Sigmoid colon (tissue), 7 donors: ENCODE measurements around the gene CCT4. TPM values are rescaled to one million over a fixed set of nuclear protein-coding genes. Genes with fewer than 3 reads are reported as not detected.

ENCODE experiments used
- DNase-seq: peaks from one replicate; pipeline ENCODE4 v3.0.0-alpha.2; 2019
- H3K27ac ChIP-seq, 4 donors: fragments of 200-600 bp; sonication (generic); one replicate each; pipeline ENCODE4 v1.5.1; 2016 to 2019; ENCODE audit warnings: mild to moderate bottlenecking in 1 of 4
- H3K27me3 ChIP-seq, 3 donors: fragments of 200-600 bp; sonication (generic); one replicate each; pipeline ENCODE4 v1.5.1; 2019; ENCODE audit warnings: mild to moderate bottlenecking in 1 of 3
- H3K36me3 ChIP-seq, 4 donors: fragments of 200-600 bp; sonication (generic); one replicate each; pipeline ENCODE4 v1.5.1; 2016 to 2019
- H3K4me1 ChIP-seq, 4 donors: fragments of 200-600 bp; sonication (generic); one replicate each; pipeline ENCODE4 v1.5.1; 2017 to 2019
- H3K4me3 ChIP-seq, 4 donors: fragments of 200-600 bp; sonication (generic); one replicate each; pipeline ENCODE4 v1.5.1; 2017 to 2019; ENCODE audit warnings: mild to moderate bottlenecking in 2 of 4, moderate library complexity in 1 of 4
- H3K9me3 ChIP-seq, 4 donors: fragments of 200-600 bp in 3 of 4; sonication (generic) in 3 of 4; one replicate each; pipeline versions ENCODE4 v1.5.1 to v1.6.1; 2013 to 2019
- EP300 ChIP-seq, 4 donors: sonication (generic); formaldehyde crosslinking; IDR thresholded peaks; one replicate each; pipeline ENCODE4 v1.6.1; 2017; ENCODE audit warnings: antibody characterized with exemption in 4 of 4
- POLR2A ChIP-seq, 2 donors: fragments of 450-650 bp; IDR thresholded peaks; one replicate each; pipeline ENCODE4 v1.6.1; 2016; ENCODE audit warnings: antibody characterized with exemption in 2 of 2, mild to moderate bottlenecking in 2 of 2, moderate library complexity in 2 of 2
- POLR2AphosphoS5 ChIP-seq, 4 donors: sonication (generic); formaldehyde crosslinking; IDR thresholded peaks; one replicate each; pipeline ENCODE4 v1.6.1; 2017; ENCODE audit warnings: antibody characterized with exemption in 4 of 4
- WGBS, 2 donors: extraction: QIAGEN DNeasy Blood & Tissue Kit; methylation state at CpG; one replicate each; pipeline ENCODE4 v1.1.7; 2013; 5-methylcytosine and 5-hydroxymethylcytosine counted together
- intact Hi-C: fragments of 100-400 bp; cut with DNase I; formaldehyde crosslinking; loops from one replicate; pipeline ENCODE4 v1.15.1; 2023
- polyA plus RNA-seq, 3 donors: library from polyadenylated mRNA; stranded (reverse); fragments of 200-250 nt; gene quantifications; one replicate each; pipeline ENCODE4 v1.2.3, GENCODE V29; 2013
- total RNA-seq, 4 donors: library from RNA; depleted of rRNA; stranded (reverse); fragments of >200 nt; gene quantifications; one replicate each; pipeline ENCODE4 v1.1.0, GENCODE V29; 2016
- TF ChIP-seq, protein P1 (sequence below), 4 experiments: fragments of 450-650 bp in 3 of 4; fragments of 200-600 bp in 1 of 4; IDR thresholded peaks; one replicate each; pipeline ENCODE4 v1.5.1; 2016 to 2019; ENCODE audit warnings: antibody characterized with exemption in 4 of 4, mild to moderate bottlenecking in 3 of 4, moderate library complexity in 2 of 4
- donor health status: healthy with polysubstance abuse.
- donor health status: Bipolar disorder and iron deficiency.
- donor health status: healthy.

CCT4 gene, protein sequence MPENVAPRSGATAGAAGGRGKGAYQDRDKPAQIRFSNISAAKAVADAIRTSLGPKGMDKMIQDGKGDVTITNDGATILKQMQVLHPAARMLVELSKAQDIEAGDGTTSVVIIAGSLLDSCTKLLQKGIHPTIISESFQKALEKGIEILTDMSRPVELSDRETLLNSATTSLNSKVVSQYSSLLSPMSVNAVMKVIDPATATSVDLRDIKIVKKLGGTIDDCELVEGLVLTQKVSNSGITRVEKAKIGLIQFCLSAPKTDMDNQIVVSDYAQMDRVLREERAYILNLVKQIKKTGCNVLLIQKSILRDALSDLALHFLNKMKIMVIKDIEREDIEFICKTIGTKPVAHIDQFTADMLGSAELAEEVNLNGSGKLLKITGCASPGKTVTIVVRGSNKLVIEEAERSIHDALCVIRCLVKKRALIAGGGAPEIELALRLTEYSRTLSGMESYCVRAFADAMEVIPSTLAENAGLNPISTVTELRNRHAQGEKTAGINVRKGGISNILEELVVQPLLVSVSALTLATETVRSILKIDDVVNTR
- total RNA-seq (100 to 1,000 TPM in 1 of 4 donors, 10 to 100 TPM in 3; 75.8 to 111 (median 97.9) TPM), polyA plus RNA-seq (10 to 100 TPM; 51.3 to 94.7 (median 57.1) TPM)

DNA sequence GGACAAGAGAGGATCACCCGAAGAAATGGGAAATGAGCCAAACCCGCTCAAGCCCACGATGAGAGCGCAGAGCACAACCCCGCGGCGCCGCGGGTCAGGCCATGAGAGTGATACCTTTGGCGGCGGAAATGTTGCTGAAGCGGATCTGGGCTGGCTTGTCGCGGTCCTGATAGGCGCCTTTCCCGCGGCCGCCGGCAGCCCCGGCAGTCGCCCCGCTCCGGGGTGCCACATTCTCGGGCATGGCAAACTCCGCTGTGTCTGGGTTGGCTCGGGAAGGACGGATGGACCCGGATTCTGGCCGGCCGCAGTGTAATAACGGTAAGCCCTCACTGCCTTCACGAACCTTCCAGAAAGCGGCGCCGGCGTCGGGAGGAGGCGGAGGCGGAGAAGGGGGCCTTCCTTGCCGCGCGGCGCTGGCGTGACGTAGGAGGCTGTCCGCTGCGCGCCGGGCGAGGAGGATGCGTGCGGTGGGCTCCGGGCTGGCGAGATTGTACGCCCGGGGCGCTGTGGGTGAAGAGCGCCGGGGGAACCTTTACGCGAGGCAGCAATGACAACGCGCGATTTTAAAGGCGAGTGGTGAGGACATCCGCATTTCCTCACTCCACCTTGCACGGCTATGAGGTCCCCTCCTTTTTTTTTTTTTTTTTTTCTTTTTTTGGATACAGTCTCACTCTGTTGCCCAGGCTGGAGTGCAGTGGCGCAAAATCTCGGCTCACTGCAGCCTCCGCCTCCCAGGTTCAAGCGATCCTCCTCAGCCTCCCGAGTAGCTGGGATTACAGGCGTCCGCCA lies at the start of gene CCT4:
Gene CCT4, minus strand, starts transcription at position 390 of the 789 bp plus-strand sequence. Its CDS starts 149 bp downstream, at position 241.
- TF ChIP-seq POLR2AphosphoS5 (IDR thresholded peaks at IDR 0.05) (peak; percentile 92 to 97 (median 94)), POLR2A (IDR thresholded peaks at IDR 0.05) (peak; percentile 71), EP300 (IDR thresholded peaks at IDR 0.05) (peak in 1 of 4 donors; percentile 86)
- TF ChIP-seq, protein P1, sequence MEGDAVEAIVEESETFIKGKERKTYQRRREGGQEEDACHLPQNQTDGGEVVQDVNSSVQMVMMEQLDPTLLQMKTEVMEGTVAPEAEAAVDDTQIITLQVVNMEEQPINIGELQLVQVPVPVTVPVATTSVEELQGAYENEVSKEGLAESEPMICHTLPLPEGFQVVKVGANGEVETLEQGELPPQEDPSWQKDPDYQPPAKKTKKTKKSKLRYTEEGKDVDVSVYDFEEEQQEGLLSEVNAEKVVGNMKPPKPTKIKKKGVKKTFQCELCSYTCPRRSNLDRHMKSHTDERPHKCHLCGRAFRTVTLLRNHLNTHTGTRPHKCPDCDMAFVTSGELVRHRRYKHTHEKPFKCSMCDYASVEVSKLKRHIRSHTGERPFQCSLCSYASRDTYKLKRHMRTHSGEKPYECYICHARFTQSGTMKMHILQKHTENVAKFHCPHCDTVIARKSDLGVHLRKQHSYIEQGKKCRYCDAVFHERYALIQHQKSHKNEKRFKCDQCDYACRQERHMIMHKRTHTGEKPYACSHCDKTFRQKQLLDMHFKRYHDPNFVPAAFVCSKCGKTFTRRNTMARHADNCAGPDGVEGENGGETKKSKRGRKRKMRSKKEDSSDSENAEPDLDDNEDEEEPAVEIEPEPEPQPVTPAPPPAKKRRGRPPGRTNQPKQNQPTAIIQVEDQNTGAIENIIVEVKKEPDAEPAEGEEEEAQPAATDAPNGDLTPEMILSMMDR (IDR thresholded peaks at IDR 0.05): no peak
- no peaks in the 10 kb centered on the region for H3K27me3 ChIP-seq
- 1% methylated on average over 74 of the region's 74 CpGs for WGBS, 2 donors
- H3K4me1 ChIP-seq: peaks cover 0 to 23% (median 17%) of the 10 kb centered on the region in 4 donors
- peak; percentile 93 for DNase-seq
- no peaks in the 10 kb centered on the region for H3K9me3 ChIP-seq
- H3K4me3 ChIP-seq: peak within 1 kb of the TSS; percentile 75 to 87 (median 82)
- peak within 1 kb of the TSS; percentile 94 to 96 (median 96) for H3K27ac ChIP-seq
- intact Hi-C loops: loop anchor here (1.0 kb wide), 1 partner anchor 34 kb away; the partner anchor contains the start of gene FAM161A
- H3K36me3 ChIP-seq: peaks cover 0 to 15% (median 4%) of the 10 kb centered on the region in 4 donors

DNA sequence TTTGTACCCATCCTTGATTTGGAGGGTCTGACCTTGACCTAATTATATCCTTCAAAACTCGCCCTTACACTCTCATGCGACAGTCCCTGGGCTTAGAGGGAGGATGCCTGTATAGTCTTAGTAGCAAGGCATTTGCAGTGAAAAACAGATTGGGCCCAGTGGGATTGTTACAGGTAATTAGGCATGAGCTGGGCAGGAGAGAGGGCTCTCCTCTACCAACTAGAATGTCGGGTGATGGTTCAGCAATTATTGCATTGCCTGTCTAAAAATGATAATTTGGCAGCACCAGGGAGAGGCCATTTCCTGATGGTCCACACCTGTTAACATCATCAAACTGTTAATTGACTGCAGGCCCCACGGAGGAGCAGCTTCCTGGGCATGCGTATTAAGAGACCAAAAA lies 49.4 kb upstream of the CCT4 start:
- H3K4me1 ChIP-seq: peaks cover 0 to 8% (median 0%) of the 10 kb centered on the region in 4 donors
- TF ChIP-seq POLR2AphosphoS5 (IDR thresholded peaks at IDR 0.05): no peak
- TF ChIP-seq POLR2A (IDR thresholded peaks at IDR 0.05): no peak
- TF ChIP-seq, protein P1 (IDR thresholded peaks at IDR 0.05): no peak
- no peak for TF ChIP-seq EP300 (IDR thresholded peaks at IDR 0.05)
- H3K36me3 ChIP-seq: peaks cover 0 to 11% (median 0%) of the 10 kb centered on the region in 4 donors
- intact Hi-C loops: no loop called here
- H3K27me3 ChIP-seq: no peaks in the 10 kb centered on the region
- no peak overlapping the region for H3K4me3 ChIP-seq
- no peak overlapping the region for H3K27ac ChIP-seq
- no peak for DNase-seq
- no peaks in the 10 kb centered on the region for H3K9me3 ChIP-seq
- WGBS, 2 donors: 80 to 93% methylated on average over 5 of the region's 5 CpGs

DNA sequence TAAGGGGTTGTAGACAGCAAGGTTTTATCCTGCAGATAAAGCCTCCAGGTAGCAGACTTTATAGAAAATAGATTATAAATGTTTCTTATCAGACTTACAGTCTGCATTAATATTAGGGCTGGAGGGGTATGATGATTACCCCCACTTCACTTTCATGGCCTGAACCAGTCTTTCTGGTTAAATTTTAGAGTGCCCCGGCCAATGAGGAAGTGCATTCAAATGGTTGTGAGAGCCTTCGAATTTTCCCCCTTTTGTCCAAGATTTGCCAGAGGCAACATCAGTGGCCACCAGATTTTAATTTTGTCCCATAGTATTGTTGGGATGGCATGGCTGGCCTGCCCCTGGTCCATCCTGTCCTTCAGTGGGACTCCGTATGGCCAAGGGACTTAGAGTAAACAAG lies 48.6 kb upstream of the CCT4 start:
- no peak overlapping the region for H3K27ac ChIP-seq
- peaks cover 0 to 8% (median 0%) of the 10 kb centered on the region in 4 donors for H3K4me1 ChIP-seq
- H3K4me3 ChIP-seq: no peak overlapping the region
- H3K27me3 ChIP-seq: no peaks in the 10 kb centered on the region
- intact Hi-C loops: no loop called here
- peaks cover 0 to 11% (median 0%) of the 10 kb centered on the region in 4 donors for H3K36me3 ChIP-seq
- TF ChIP-seq EP300 (IDR thresholded peaks at IDR 0.05) (no peak), POLR2AphosphoS5 (IDR thresholded peaks at IDR 0.05) (no peak), POLR2A (IDR thresholded peaks at IDR 0.05) (no peak)
- TF ChIP-seq, protein P1 (IDR thresholded peaks at IDR 0.05): no peak
- WGBS, 2 donors: 88 to 91% methylated on average over 3 of the region's 3 CpGs
- DNase-seq: no peak
- H3K9me3 ChIP-seq: no peaks in the 10 kb centered on the region

DNA sequence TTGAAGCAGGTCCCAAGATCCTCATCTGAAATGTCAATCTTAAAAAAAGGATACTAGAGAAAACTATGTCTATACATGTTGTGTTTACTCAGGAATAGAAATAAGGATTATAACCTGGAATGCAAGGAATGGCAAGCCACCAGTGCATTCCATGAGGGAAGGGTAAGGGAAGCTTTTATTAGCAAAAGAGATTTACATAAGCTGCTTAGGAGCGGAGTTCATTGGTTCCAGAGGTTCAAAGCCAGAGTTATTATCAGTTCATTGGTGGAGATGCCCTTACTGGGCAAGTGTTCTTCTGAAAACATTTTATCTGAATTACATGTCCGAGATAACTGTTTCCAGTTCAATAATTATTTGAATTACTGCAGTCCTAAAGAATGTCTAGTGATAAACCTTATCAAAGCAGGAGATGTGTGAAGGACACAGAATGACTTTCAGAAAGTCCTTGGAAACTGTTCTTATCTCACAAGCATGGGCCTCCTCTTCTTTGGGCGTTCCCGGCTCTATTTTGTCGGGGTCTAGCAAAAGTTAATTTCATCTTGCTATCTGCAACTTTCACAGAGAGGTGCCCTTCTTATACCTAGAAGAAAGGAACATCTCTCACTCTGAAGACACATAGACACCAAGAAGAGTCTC lies 40.5 kb upstream of the CCT4 start:
- no peak for DNase-seq
- H3K27me3 ChIP-seq: no peaks in the 10 kb centered on the region
- intact Hi-C loops: no loop called here
- H3K4me1 ChIP-seq: no peaks in the 10 kb centered on the region
- 94% methylated on average over 5 of the region's 5 CpGs for WGBS, 2 donors
- no peak overlapping the region for H3K27ac ChIP-seq
- TF ChIP-seq EP300 (IDR thresholded peaks at IDR 0.05): no peak
- TF ChIP-seq, protein P1 (IDR thresholded peaks at IDR 0.05): no peak
- no peak for TF ChIP-seq POLR2AphosphoS5 (IDR thresholded peaks at IDR 0.05)
- no peak for TF ChIP-seq POLR2A (IDR thresholded peaks at IDR 0.05)
- no peak overlapping the region for H3K4me3 ChIP-seq
- H3K9me3 ChIP-seq: no peaks in the 10 kb centered on the region
- H3K36me3 ChIP-seq: no peaks in the 10 kb centered on the region
